K562 (cell line): ENCODE data around the gene LILRA6. TPM values are rescaled to one million over a fixed set of nuclear protein-coding genes. Genes with fewer than 3 reads are reported as not detected.

Experiments
- BCLAF1 ChIP-seq, 2 experiments: fragments of 450-650 bp in 1 of 2; IDR thresholded peaks; 2 replicates each; pipeline ENCODE4 v1.6.1; 2011 to 2017; ENCODE audit warnings: low read depth in 2 of 2, antibody characterized with exemption in 1 of 2, borderline replicate concordance in 1 of 2, low read length in 1 of 2, mild to moderate bottlenecking in 1 of 2, mixed read lengths in 1 of 2; ENCODE audit not compliant: control insufficient read depth in 1 of 2
- FOXK1 ChIP-seq: sonication (generic); formaldehyde crosslinking; IDR thresholded peaks from 2 replicates; pipeline ENCODE4 v1.8.0; 2022; ENCODE audit warnings: missing genetic modification reagents, mild to moderate bottlenecking, borderline replicate concordance
- FOXM1 ChIP-seq, 2 experiments: fragments of 450-650 bp in 1 of 2; sonication (generic) in 1 of 2; formaldehyde crosslinking in 1 of 2; IDR thresholded peaks; 2 replicates each; pipeline versions ENCODE4 v1.6.1 to v1.9.0; 2017 to 2022; ENCODE audit warnings: low read depth in 2 of 2, mild to moderate bottlenecking in 2 of 2, missing genetic modification reagents in 1 of 2, moderate library complexity in 1 of 2
- HNRNPUL1 ChIP-seq: fragments of 200-400 bp; formaldehyde crosslinking; IDR thresholded peaks from 2 replicates; pipeline ENCODE4 v1.6.1; 2017; ENCODE audit warnings: low read length
- ILF3 ChIP-seq: fragments of 450-650 bp; IDR thresholded peaks from 2 replicates; pipeline ENCODE4 v1.6.1; 2018; ENCODE audit warnings: antibody characterized with exemption, mild to moderate bottlenecking, moderate library complexity, borderline replicate concordance
- MBD1 ChIP-seq: fragments of 250-450 bp; sonication (Bioruptor Pico); IDR thresholded peaks from 2 replicates; pipeline ENCODE4 v1.8.0; 2022; ENCODE audit warnings: inconsistent platforms
- NKRF ChIP-seq: fragments of 450-650 bp; IDR thresholded peaks from 2 replicates; pipeline ENCODE4 v1.6.1; 2016; ENCODE audit warnings: borderline replicate concordance
- NUFIP1 ChIP-seq: fragments of 450-650 bp; IDR thresholded peaks from 2 replicates; pipeline ENCODE4 v1.6.1; 2018; ENCODE audit not compliant: partially characterized antibody
- PML ChIP-seq: IDR thresholded peaks from 2 replicates; pipeline ENCODE4 v1.6.1; 2012; ENCODE audit warnings: low read length, inconsistent platforms
- SETDB1 ChIP-seq: IDR thresholded peaks from one replicate; pipeline ENCODE4 v1.6.1; 2012; ENCODE audit warnings: low read length, control low read depth, inconsistent platforms
- SPI1 ChIP-seq: IDR thresholded peaks from 2 replicates; pipeline ENCODE4 v1.6.1; 2011; ENCODE audit warnings: low read depth, low read length, control low read depth, borderline replicate concordance
- TFAP4 ChIP-seq: sonication (generic); formaldehyde crosslinking; IDR thresholded peaks from 2 replicates; pipeline ENCODE4 v1.8.0; 2022; ENCODE audit warnings: missing genetic modification reagents, mild to moderate bottlenecking, moderate library complexity, borderline replicate concordance
- ZEB2 ChIP-seq: fragments of 450-650 bp; IDR thresholded peaks from 2 replicates; pipeline ENCODE4 v1.6.1; 2016
- ZHX1 ChIP-seq: fragments of 150-350 bp; conservative IDR thresholded peaks from 2 replicates; pipeline ENCODE4 v1.6.1; 2014; ENCODE audit warnings: low read length
- ZNF232 ChIP-seq: sonication (generic); formaldehyde crosslinking; IDR thresholded peaks from 2 replicates; pipeline ENCODE4 v1.8.0; 2022; ENCODE audit warnings: mild to moderate bottlenecking, missing genetic modification reagents
- polyA plus RNA-seq, 8 experiments: library from polyadenylated mRNA; depleted of rRNA in 4 of 8; stranded (reverse) in 5 of 8; unstranded in 3 of 8; fragments of >200 nt; fragmentation: Nextera tagmentation in 2 of 8; fragmentation: Illumina TruSeq in 1 of 8; extraction: Ambion mirVana in 2 of 8; extraction: Trizol in 1 of 8; gene quantifications; 2 replicates each; pipeline versions ENCODE4 v1.2.1 to v1.2.3, GENCODE V29; 2011 to 2014; ENCODE audit warnings: inconsistent platforms in 1 of 8, missing spikeins in 1 of 8
- total RNA-seq, 7 experiments: library from RNA; depleted of rRNA in 6 of 7; stranded (reverse); fragments of >200 nt in 6 of 7; fragmentation: Illumina TruSeq in 2 of 7; extraction: Trizol in 2 of 7; gene quantifications; 2 replicates each; pipeline versions ENCODE4 v1.2.1 to v1.2.3, GENCODE V29; 2011 to 2021; ENCODE audit warnings: low replicate concordance in 1 of 7

LILRA6 gene
- total and polyA plus RNA-seq, 9 of the 15 experiments (the other 6 are each of a cell fraction or from before 2014, with no cell fraction given) = 0.03 TPM; not detected in 8

- TF ChIP-seq BCLAF1 (IDR thresholded peaks at IDR 0.05; ENCODE audit: borderline replicate concordance in 1 of 2, control insufficient read depth in 1 of 2, low read depth in 2 of 2, low read length in 1 of 2) (peak in 1 of 2 experiments; percentile 90; a peak in 2 of 4 replicates), SPI1 (peak; percentile 98), FOXK1 (CRISPR knock-in tag) (peak; percentile 93), NKRF (peak; percentile 88), ZHX1 (no peak), ILF3 (0 out of 2 replicates have a peak, but pooled peaks have one; percentile 39), PML (peak; percentile 90), HNRNPUL1 (peak; percentile 87), TFAP4 (CRISPR knock-in tag) (peak; percentile 94), ZEB2 (peak; percentile 80; the same call in 1 of the 2 replicates), NUFIP1 (peak; percentile 77), MBD1 (CRISPR knock-in tag) (no peak), FOXM1 (IDR thresholded peaks at IDR 0.05; ENCODE audit: low read depth) (peak; percentile 66; the same call in 1 of the 2 replicates), FOXM1 (CRISPR knock-in tag; IDR thresholded peaks at IDR 0.05; ENCODE audit: low read depth) (no peak), ZNF232 (CRISPR knock-in tag) (no peak), SETDB1 (no peak)
Observed at GRCh38 chr19:54207983-54208783, 34.4 kb downstream of the LILRA6 start (continued).
